K562 (cell line): ENCODE measurements around the gene PHYH. TPM values are rescaled to one million over a fixed set of nuclear protein-coding genes. Genes with fewer than 3 reads are reported as not detected.
A peak's percentile ranks its signal among the peaks of the same experiment; 100 is the strongest.

Experiments
- ATAC-seq: fragments of 200-7000 bp; cut with Tn5 transposase; 3 replicates; pipeline ENCODE4 v1.9.1; 2020; ENCODE audit warnings: moderate library complexity
- BruUV-seq: library from RNA; stranded (reverse); fragments of 400-500 nt; replicated peaks from 2 replicates; lab custom pipeline; 2021; lab: Mats Ljungman, UMichigan
- CTCF ChIA-PET: fragments of 300-600 bp; formaldehyde crosslinking; extraction: SDS; loops from one replicate; lab custom pipeline; 2021; ENCODE audit warnings: low intra/inter-chr PET ratio; lab: Yijun Ruan, JAX
- POLR2A ChIA-PET: fragments of 300-600, 350-650 bp; sonication (Branson Sonifier 250); formaldehyde crosslinking; extraction: SDS; loops from one replicate; lab custom pipeline; 2021; ENCODE audit warnings: antibody characterized with exemption, inconsistent platforms; lab: Yijun Ruan, JAX
- DNase-seq, 4 experiments: peaks; one replicate each; pipeline versions ENCODE4 v3.0.0 to v3.0.0-alpha.2; 2011 to 2018; ENCODE audit warnings: low spot score in 3 of 4, mixed read lengths in 3 of 4; ENCODE audit errors: extremely low read depth in 1 of 4
- FAIRE-seq: peaks from 2 replicates; lab custom pipeline; 2011; peaks lifted over from hg19 to GRCh38; lab: Jason Lieb, UNC
- H2AFZ ChIP-seq: 2 replicates; pipeline ENCODE4 v1.6.0; 2011; ENCODE audit warnings: low read depth, low read length, control low read depth, inconsistent platforms
- H3K27ac ChIP-seq: fragments of 200-600 bp; 3 replicates; pipeline ENCODE4 v1.8.0; 2011; ENCODE audit warnings: low read depth, mild to moderate bottlenecking, control low read depth, inconsistent platforms, low read length, moderate library complexity, mixed read lengths; ENCODE audit errors: extremely low read depth
- H3K27me3 ChIP-seq, 2 experiments: fragments of 300-600 bp in 1 of 2; 2 replicates in 1 of 2; 3 replicates in 1 of 2; pipeline versions ENCODE4 v1.6.0 to v1.8.0; 2011; ENCODE audit warnings: inconsistent platforms in 2 of 2, low read length in 2 of 2, mild to moderate bottlenecking in 1 of 2, mixed read lengths in 1 of 2, moderate library complexity in 1 of 2; ENCODE audit not compliant: control insufficient read depth in 2 of 2, insufficient read depth in 2 of 2
- H3K36me3 ChIP-seq: fragments of 300-600 bp; 3 replicates; pipeline ENCODE4 v1.8.0; 2011; ENCODE audit warnings: mild to moderate bottlenecking, low read length, inconsistent platforms; ENCODE audit not compliant: control insufficient read depth, insufficient read depth
- H3K4me1 ChIP-seq, 2 experiments: fragments of 200-600 bp in 1 of 2; replicated peaks in 1 of 2; 2 replicates in 1 of 2; 3 replicates in 1 of 2; pipeline versions ENCODE4 v1.5.1 to v1.8.0; 2011; ENCODE audit warnings: inconsistent platforms in 2 of 2, low read length in 2 of 2, mild to moderate bottlenecking in 1 of 2, mixed read lengths in 1 of 2, moderate library complexity in 1 of 2; ENCODE audit not compliant: control insufficient read depth in 2 of 2, insufficient read depth in 2 of 2
- H3K4me2 ChIP-seq: 2 replicates; pipeline ENCODE4 v1.6.1; 2011; ENCODE audit warnings: low read length, control low read depth, inconsistent platforms, mixed read lengths; ENCODE audit not compliant: insufficient read depth
- H3K4me3 ChIP-seq: fragments of 200-600 bp; sonication (generic), shearing (Covaris generic); 2 replicates; pipeline ENCODE4 v1.5.1; 2016; ENCODE audit warnings: control low read depth, inconsistent platforms
- H3K79me2 ChIP-seq: fragments of 200-600 bp; 3 replicates; pipeline ENCODE4 v1.8.0; 2011; ENCODE audit warnings: low read length, inconsistent platforms; ENCODE audit not compliant: control insufficient read depth, insufficient read depth
- H3K9ac ChIP-seq, 2 experiments: 2 replicates each; pipeline versions ENCODE4 v1.6.0 to v1.6.1; 2011; ENCODE audit warnings: low read depth in 2 of 2, low read length in 2 of 2, control low read depth in 1 of 2, inconsistent platforms in 1 of 2, mild to moderate bottlenecking in 1 of 2, mixed read lengths in 1 of 2; ENCODE audit not compliant: insufficient read depth in 1 of 2
- H3K9me1 ChIP-seq: one replicate; pipeline ENCODE4 v1.6.0; 2011; ENCODE audit warnings: inconsistent platforms, mild to moderate bottlenecking, low read length, moderate library complexity; ENCODE audit not compliant: control insufficient read depth, insufficient read depth
- H3K9me3 ChIP-seq: replicated peaks from 2 replicates; pipeline ENCODE4 v1.5.1; 2011; ENCODE audit warnings: low read depth, low read length, inconsistent platforms; ENCODE audit not compliant: control insufficient read depth, insufficient read depth
- H4K20me1 ChIP-seq: replicated peaks from 2 replicates; pipeline ENCODE4 v1.6.1; 2011; ENCODE audit warnings: low read length, inconsistent platforms, mixed read lengths; ENCODE audit not compliant: control insufficient read depth, insufficient read depth
- BACH1 ChIP-seq: fragments of 200-800 bp; sonication (Bioruptor generic); IDR thresholded peaks from 2 replicates; pipeline ENCODE4 v1.6.1; 2016; ENCODE audit warnings: missing genetic modification characterization, missing compliant biosample characterization
- FOXK1 ChIP-seq: sonication (generic); formaldehyde crosslinking; IDR thresholded peaks from 2 replicates; pipeline ENCODE4 v1.8.0; 2022; ENCODE audit warnings: missing genetic modification reagents, mild to moderate bottlenecking, borderline replicate concordance
- GATAD2A ChIP-seq: fragments of 450-650 bp; IDR thresholded peaks from 2 replicates; pipeline ENCODE4 v1.6.1; 2017
- HDAC1 ChIP-seq, 2 experiments: fragments of 450-650 bp; IDR thresholded peaks; 2 replicates each; pipeline ENCODE4 v1.6.1; 2016 to 2017; ENCODE audit warnings: inconsistent platforms in 1 of 2, mild to moderate bottlenecking in 1 of 2, moderate library complexity in 1 of 2
- NELFE ChIP-seq: IDR thresholded peaks from 2 replicates; pipeline ENCODE4 v1.6.1; 2011; ENCODE audit warnings: mild to moderate bottlenecking; ENCODE audit not compliant: insufficient read depth, insufficient read length
- NFE2L1 ChIP-seq: fragments of 450-650 bp; IDR thresholded peaks from 2 replicates; pipeline ENCODE4 v1.6.1; 2016; ENCODE audit warnings: missing genetic modification characterization, low read depth, mild to moderate bottlenecking, missing compliant biosample characterization, moderate library complexity, borderline replicate concordance
- NFIC ChIP-seq: fragments of 450-650 bp; IDR thresholded peaks from 2 replicates; pipeline ENCODE4 v1.6.1; 2017; ENCODE audit warnings: mild to moderate bottlenecking, inconsistent platforms
- POLR2B ChIP-seq: fragments of 450-650 bp; IDR thresholded peaks from 2 replicates; pipeline ENCODE4 v1.6.1; 2018; ENCODE audit warnings: low read depth; ENCODE audit not compliant: partially characterized antibody
- RBM25 ChIP-seq: fragments of 200-400 bp; formaldehyde crosslinking; IDR thresholded peaks from 2 replicates; pipeline ENCODE4 v1.6.1; 2018; ENCODE audit warnings: low read length, low read depth, moderate library complexity; ENCODE audit not compliant: severe bottlenecking
- SMARCA5 ChIP-seq: fragments of 450-650 bp; IDR thresholded peaks from 2 replicates; pipeline ENCODE4 v1.6.1; 2016
- TCF3 ChIP-seq: sonication (generic); formaldehyde crosslinking; IDR thresholded peaks from 2 replicates; pipeline ENCODE4 v1.4.0; 2020; ENCODE audit warnings: mild to moderate bottlenecking, missing genetic modification reagents
- TRIM24 ChIP-seq, 2 experiments: fragments of 450-650 bp; IDR thresholded peaks; 2 replicates each; pipeline ENCODE4 v1.6.1; 2016
- ZNF174 ChIP-seq: fragments of 250-450 bp; sonication (Bioruptor Pico); IDR thresholded peaks from 2 replicates; pipeline ENCODE4 v1.4.0; 2020; ENCODE audit warnings: mild to moderate bottlenecking
- ZNF274 ChIP-seq: IDR thresholded peaks from 2 replicates; pipeline ENCODE4 v1.6.1; 2011; ENCODE audit warnings: low read depth, mild to moderate bottlenecking, low read length, moderate library complexity, borderline replicate concordance
- WGBS: fragments of 100-300 bp; shearing (Covaris generic); methylation state at CpG from one replicate; pipeline ENCODE4 v1.1.6; 2016; ENCODE audit warnings: low coverage, mixed read lengths; ENCODE audit not compliant: insufficient coverage; ENCODE audit errors: missing lambda C conversion rate; 5-methylcytosine and 5-hydroxymethylcytosine counted together
- in situ Hi-C: fragments of 300-500 bp; cut with MboI; formaldehyde crosslinking; loops from 4 replicates; pipeline ENCODE4 v1.15.0; 2018; ENCODE audit warnings: inconsistent platforms, mixed read lengths
- intact Hi-C: fragments of 100-400 bp; cut with micrococcal nuclease; formaldehyde crosslinking; loops from 2 replicates; pipeline ENCODE4 v1.14.2; 2022
- polyA plus RNA-seq, 8 experiments: library from polyadenylated mRNA; depleted of rRNA in 4 of 8; stranded (reverse) in 5 of 8; unstranded in 3 of 8; fragments of >200 nt; fragmentation: Nextera tagmentation in 2 of 8; fragmentation: Illumina TruSeq in 1 of 8; extraction: Ambion mirVana in 2 of 8; extraction: Trizol in 1 of 8; gene quantifications; 2 replicates each; pipeline versions ENCODE4 v1.2.1 to v1.2.3, GENCODE V29; 2011 to 2014; ENCODE audit warnings: inconsistent platforms in 1 of 8, missing spikeins in 1 of 8
- total RNA-seq, 7 experiments: library from RNA; depleted of rRNA in 6 of 7; stranded (reverse); fragments of >200 nt in 6 of 7; fragmentation: Illumina TruSeq in 2 of 7; extraction: Trizol in 2 of 7; gene quantifications; 2 replicates each; pipeline versions ENCODE4 v1.2.1 to v1.2.3, GENCODE V29; 2011 to 2021; ENCODE audit warnings: low replicate concordance in 1 of 7
- TF ChIP-seq, protein P1 (sequence below): fragments of 250-450 bp; sonication (Bioruptor Pico); IDR thresholded peaks from 2 replicates; pipeline ENCODE4 v1.4.0; 2020; ENCODE audit warnings: mild to moderate bottlenecking, moderate library complexity
- TF ChIP-seq, protein P2 (sequence below): fragments of 450-650 bp; formaldehyde crosslinking; IDR thresholded peaks from 2 replicates; pipeline ENCODE4 v1.4.0; 2020; ENCODE audit warnings: mild to moderate bottlenecking, moderate library complexity

Gene PHYH
- total and polyA plus RNA-seq, 9 of the 15 experiments (the other 6 are each of a cell fraction or from before 2014, with no cell fraction given) = 3.8 to 6.9 (median 5.7) TPM

DNA sequence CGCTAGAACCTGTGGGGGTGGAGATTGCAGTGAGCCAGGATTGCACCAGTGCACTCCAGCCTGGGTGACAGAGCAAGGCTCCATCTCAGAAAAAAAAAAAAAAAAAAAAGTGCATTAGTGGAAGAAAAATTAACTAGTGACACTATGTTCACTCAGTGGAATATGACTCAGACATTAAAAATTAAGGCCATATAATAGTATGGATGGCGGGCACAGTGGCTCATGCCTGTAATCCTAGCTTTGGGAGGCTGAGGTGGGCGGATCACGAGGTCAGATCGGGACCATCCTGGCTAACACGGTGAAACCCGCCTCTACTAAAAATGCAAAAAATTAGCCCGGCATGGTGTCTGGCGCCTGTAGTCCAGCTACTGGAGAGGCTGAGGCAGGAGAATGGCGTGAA, 3.4 kb downstream of the PHYH start:
- H3K79me2 ChIP-seq = no peaks in the 10 kb centered on the region
- H3K4me3 ChIP-seq = no peak overlapping the region
- peaks cover 8 to 22% of the 10 kb centered on the region in 2 experiments; a peak in 3 of 5 replicates for H3K4me1 ChIP-seq
- WGBS = 50% methylated on average over 10 of the region's 10 CpGs
- in situ Hi-C loops (no loop called here), intact Hi-C loops (no loop called here)
- H3K27ac ChIP-seq = no peak overlapping the region
- no peaks in the 10 kb centered on the region; a peak in 1 of 5 replicates for H3K27me3 ChIP-seq
- no peak overlapping the region for H3K9ac ChIP-seq
- FAIRE-seq (no peak), ATAC-seq (no peak), DNase-seq (no peak)
- no peak overlapping the region for H3K4me2 ChIP-seq
- CTCF ChIA-PET = no interaction called here
- H3K36me3 ChIP-seq = no peaks in the 10 kb centered on the region
- POLR2A ChIA-PET = no interaction called here
- no peak overlapping the region for H2AFZ ChIP-seq
- no peaks in the 10 kb centered on the region for H3K9me3 ChIP-seq
- TF ChIP-seq BACH1 (no peak), NELFE (no peak), NFE2L1 (tag) (no peak), POLR2B (no peak), ZNF274 (no peak)
- no peaks in the 10 kb centered on the region for H3K9me1 ChIP-seq
- no peaks in the 10 kb centered on the region for H4K20me1 ChIP-seq
- no TSS peak for BruUV-seq

DNA sequence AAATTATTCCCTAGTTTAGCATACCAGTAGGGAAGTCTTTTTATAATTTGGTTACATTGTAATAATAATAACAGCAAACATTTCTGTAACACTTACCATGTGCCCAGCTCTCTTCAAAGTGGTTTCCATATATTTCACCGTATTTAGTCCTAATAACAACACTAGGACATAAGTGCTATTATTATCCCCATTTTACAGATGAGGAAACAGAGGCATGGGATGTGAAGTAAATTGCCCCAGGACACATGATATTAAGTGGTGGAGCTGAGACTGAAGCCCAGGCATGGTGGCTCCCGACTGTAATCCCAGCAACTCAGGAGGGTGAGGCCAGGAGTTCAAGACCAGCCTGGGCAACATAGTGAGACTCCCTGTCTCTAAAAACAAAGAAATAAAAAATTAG, 5.1 kb downstream of the PHYH start:
- intact Hi-C loops (no loop called here), in situ Hi-C loops (no loop called here)
- DNase-seq = no peak
- Histone ChIP-seq H3K27me3 (no peaks in the 10 kb centered on the region; a peak in 1 of 5 replicates), H3K79me2 (no peaks in the 10 kb centered on the region), H3K4me2 (no peak overlapping the region), H3K9me1 (no peaks in the 10 kb centered on the region), H3K4me3 (no peak overlapping the region), H3K9ac (no peak overlapping the region), H2AFZ (no peak overlapping the region), H4K20me1 (no peaks in the 10 kb centered on the region), H3K9me3 (no peaks in the 10 kb centered on the region), H3K27ac (no peak overlapping the region), H3K4me1 (peaks cover 3 to 7% of the 10 kb centered on the region in 2 experiments; a peak in 2 of 5 replicates), H3K36me3 (no peaks in the 10 kb centered on the region)
- WGBS = 29% methylated on average over 2 of the region's 2 CpGs
- BruUV-seq = no TSS peak
- ATAC-seq = no peak
- POLR2A ChIA-PET = interaction anchor here (0.6 kb wide), 1 partner anchor 991 kb away, joined by 3 read pairs; no protein-coding TSS in a partner anchor
- FAIRE-seq = no peak
- CTCF ChIA-PET = no interaction called here
- TF ChIP-seq, protein P1, sequence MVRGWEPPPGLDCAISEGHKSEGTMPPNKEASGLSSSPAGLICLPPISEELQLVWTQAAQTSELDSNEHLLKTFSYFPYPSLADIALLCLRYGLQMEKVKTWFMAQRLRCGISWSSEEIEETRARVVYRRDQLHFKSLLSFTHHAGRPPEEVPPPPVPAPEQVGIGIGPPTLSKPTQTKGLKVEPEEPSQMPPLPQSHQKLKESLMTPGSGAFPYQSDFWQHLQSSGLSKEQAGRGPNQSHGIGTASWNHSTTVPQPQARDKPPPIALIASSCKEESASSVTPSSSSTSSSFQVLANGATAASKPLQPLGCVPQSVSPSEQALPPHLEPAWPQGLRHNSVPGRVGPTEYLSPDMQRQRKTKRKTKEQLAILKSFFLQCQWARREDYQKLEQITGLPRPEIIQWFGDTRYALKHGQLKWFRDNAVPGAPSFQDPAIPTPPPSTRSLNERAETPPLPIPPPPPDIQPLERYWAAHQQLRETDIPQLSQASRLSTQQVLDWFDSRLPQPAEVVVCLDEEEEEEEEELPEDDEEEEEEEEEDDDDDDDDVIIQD (CRISPR knock-in tag) = no peak
- TF ChIP-seq FOXK1 (CRISPR knock-in tag) = no peak
- TF ChIP-seq RBM25 = peak; percentile 67
- TF ChIP-seq ZNF174 (CRISPR knock-in tag) = no peak
- TF ChIP-seq HDAC1 (IDR thresholded peaks at IDR 0.05) = no peak
- TF ChIP-seq GATAD2A = no peak
- TF ChIP-seq TRIM24 (IDR thresholded peaks at IDR 0.05) = no peak
- TF ChIP-seq SMARCA5 = no peak
- no peak for TF ChIP-seq TCF3 (CRISPR knock-in tag)
- TF ChIP-seq NFIC = no peak
- TF ChIP-seq, protein P2, sequence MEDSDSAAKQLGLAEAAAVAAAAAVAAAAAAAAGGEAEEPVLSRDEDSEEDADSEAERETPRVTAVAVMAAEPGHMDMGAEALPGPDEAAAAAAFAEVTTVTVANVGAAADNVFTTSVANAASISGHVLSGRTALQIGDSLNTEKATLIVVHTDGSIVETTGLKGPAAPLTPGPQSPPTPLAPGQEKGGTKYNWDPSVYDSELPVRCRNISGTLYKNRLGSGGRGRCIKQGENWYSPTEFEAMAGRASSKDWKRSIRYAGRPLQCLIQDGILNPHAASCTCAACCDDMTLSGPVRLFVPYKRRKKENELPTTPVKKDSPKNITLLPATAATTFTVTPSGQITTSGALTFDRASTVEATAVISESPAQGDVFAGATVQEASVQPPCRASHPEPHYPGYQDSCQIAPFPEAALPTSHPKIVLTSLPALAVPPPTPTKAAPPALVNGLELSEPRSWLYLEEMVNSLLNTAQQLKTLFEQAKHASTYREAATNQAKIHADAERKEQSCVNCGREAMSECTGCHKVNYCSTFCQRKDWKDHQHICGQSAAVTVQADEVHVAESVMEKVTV (CRISPR knock-in tag) = no peak
